Sigmoid colon (tissue), 7 donors: ENCODE measurements around the gene IL6R. TPM values are rescaled to one million over a fixed set of nuclear protein-coding genes. Genes with fewer than 3 reads are reported as not detected.
A peak's percentile ranks its signal among the peaks of the same experiment; 100 is the strongest.

Source experiments
- DNase-seq: peaks from one replicate; pipeline ENCODE4 v3.0.0-alpha.2; 2019
- H3K27ac ChIP-seq, 4 donors: fragments of 200-600 bp; sonication (generic); one replicate each; pipeline ENCODE4 v1.5.1; 2016 to 2019; ENCODE audit warnings: mild to moderate bottlenecking in 1 of 4
- H3K27me3 ChIP-seq, 3 donors: fragments of 200-600 bp; sonication (generic); one replicate each; pipeline ENCODE4 v1.5.1; 2019; ENCODE audit warnings: mild to moderate bottlenecking in 1 of 3
- H3K36me3 ChIP-seq, 4 donors: fragments of 200-600 bp; sonication (generic); one replicate each; pipeline ENCODE4 v1.5.1; 2016 to 2019
- H3K4me1 ChIP-seq, 4 donors: fragments of 200-600 bp; sonication (generic); one replicate each; pipeline ENCODE4 v1.5.1; 2017 to 2019
- H3K4me3 ChIP-seq, 4 donors: fragments of 200-600 bp; sonication (generic); one replicate each; pipeline ENCODE4 v1.5.1; 2017 to 2019; ENCODE audit warnings: mild to moderate bottlenecking in 2 of 4, moderate library complexity in 1 of 4
- H3K9me3 ChIP-seq, 4 donors: fragments of 200-600 bp in 3 of 4; sonication (generic) in 3 of 4; one replicate each; pipeline versions ENCODE4 v1.5.1 to v1.6.1; 2013 to 2019
- CTCF ChIP-seq, 4 experiments: fragments of 450-650 bp in 3 of 4; fragments of 200-600 bp in 1 of 4; IDR thresholded peaks; one replicate each; pipeline ENCODE4 v1.5.1; 2016 to 2019; ENCODE audit warnings: antibody characterized with exemption in 4 of 4, mild to moderate bottlenecking in 3 of 4, moderate library complexity in 2 of 4
- EP300 ChIP-seq, 4 donors: sonication (generic); formaldehyde crosslinking; IDR thresholded peaks; one replicate each; pipeline ENCODE4 v1.6.1; 2017; ENCODE audit warnings: antibody characterized with exemption in 4 of 4
- POLR2A ChIP-seq, 2 donors: fragments of 450-650 bp; IDR thresholded peaks; one replicate each; pipeline ENCODE4 v1.6.1; 2016; ENCODE audit warnings: antibody characterized with exemption in 2 of 2, mild to moderate bottlenecking in 2 of 2, moderate library complexity in 2 of 2
- POLR2AphosphoS5 ChIP-seq, 4 donors: sonication (generic); formaldehyde crosslinking; IDR thresholded peaks; one replicate each; pipeline ENCODE4 v1.6.1; 2017; ENCODE audit warnings: antibody characterized with exemption in 4 of 4
- WGBS, 2 donors: extraction: QIAGEN DNeasy Blood & Tissue Kit; methylation state at CpG; one replicate each; pipeline ENCODE4 v1.1.7; 2013; 5-methylcytosine and 5-hydroxymethylcytosine counted together
- intact Hi-C: fragments of 100-400 bp; cut with DNase I; formaldehyde crosslinking; loops from one replicate; pipeline ENCODE4 v1.15.1; 2023
- polyA plus RNA-seq, 3 donors: library from polyadenylated mRNA; stranded (reverse); fragments of 200-250 nt; gene quantifications; one replicate each; pipeline ENCODE4 v1.2.3, GENCODE V29; 2013
- total RNA-seq, 4 donors: library from RNA; depleted of rRNA; stranded (reverse); fragments of >200 nt; gene quantifications; one replicate each; pipeline ENCODE4 v1.1.0, GENCODE V29; 2016
- donor health status: healthy with polysubstance abuse.
- donor health status: Bipolar disorder and iron deficiency.
- donor health status: healthy.

The IL6R gene
- total and polyA plus RNA-seq, 7 donors, result 3.0 to 40.2 (median 22.9) TPM

- Histone ChIP-seq H3K4me1 (peaks cover 0 to 10% (median 2%) of the 10 kb centered on the region in 4 donors), H3K27ac (peak overlapping the region in 2 of 4 donors; percentile 32 to 54), H3K9me3 (no peaks in the 10 kb centered on the region), H3K27me3 (no peaks in the 10 kb centered on the region), H3K4me3 (peak overlapping the region in 1 of 4 donors; percentile 6), H3K36me3 (no peaks in the 10 kb centered on the region)
- peak; percentile 81 for DNase-seq
- intact Hi-C loops, result loop anchor here (2.0 to 5.0 kb wide), 3 partner anchors 69 to 399 kb away; no protein-coding TSS in a partner anchor
- TF ChIP-seq CTCF (IDR thresholded peaks at IDR 0.05) (peak; percentile 94 to 97 (median 96)), POLR2AphosphoS5 (IDR thresholded peaks at IDR 0.05) (peak in 3 of 4 donors; percentile 36 to 45 (median 38)), EP300 (IDR thresholded peaks at IDR 0.05) (no peak)
- WGBS, 2 donors, result 40 to 42% methylated on average over 9 of the region's 9 CpGs
Observed at GRCh38 chr1:154479764-154480421, 74.8 kb downstream of the IL6R start.

- H3K27ac ChIP-seq, result no peak overlapping the region
- WGBS, 2 donors, result 71 to 79% methylated on average over 1 of the region's 1 CpG
- intact Hi-C loops, result loop anchor here (2.0 to 5.0 kb wide), 2 partner anchors 281 to 398 kb away; no protein-coding TSS in a partner anchor
Observed at GRCh38 chr1:154481053-154481452, 75.9 kb downstream of the IL6R start.

GRCh38 chr1:154483941-154484803 lies 79.0 kb downstream of the IL6R start:
- intact Hi-C loops, result loop anchor here (5.0 kb wide), 1 partner anchor 278 kb away; no protein-coding TSS in a partner anchor
- Histone ChIP-seq H3K4me1 (peaks cover 0 to 12% (median 2%) of the 10 kb centered on the region in 4 donors), H3K4me3 (no peak overlapping the region), H3K27me3 (peaks cover 0 to 5% (median 0%) of the 10 kb centered on the region in 3 donors), H3K9me3 (no peaks in the 10 kb centered on the region), H3K36me3 (no peaks in the 10 kb centered on the region), H3K27ac (peak overlapping the region in 3 of 4 donors; percentile 11 to 61 (median 28))
- WGBS, 2 donors, result 68 to 87% methylated on average over 14 of the region's 14 CpGs
- TF ChIP-seq CTCF (IDR thresholded peaks at IDR 0.05) (no peak), EP300 (IDR thresholded peaks at IDR 0.05) (no peak), POLR2AphosphoS5 (IDR thresholded peaks at IDR 0.05) (no peak), POLR2A (IDR thresholded peaks at IDR 0.05) (no peak)
- no peak for DNase-seq

More at GRCh38 chr1:154481053-154481452, 75.9 kb downstream of the IL6R start:
- Histone ChIP-seq H3K4me1 (peaks cover 0 to 12% (median 2%) of the 10 kb centered on the region in 4 donors), H3K9me3 (no peaks in the 10 kb centered on the region), H3K27me3 (no peaks in the 10 kb centered on the region), H3K4me3 (no peak overlapping the region), H3K36me3 (no peaks in the 10 kb centered on the region)
- DNase-seq, result no peak
- TF ChIP-seq POLR2AphosphoS5 (IDR thresholded peaks at IDR 0.05) (no peak), POLR2A (IDR thresholded peaks at IDR 0.05) (no peak), CTCF (IDR thresholded peaks at IDR 0.05) (no peak), EP300 (IDR thresholded peaks at IDR 0.05) (no peak)

- TF ChIP-seq POLR2AphosphoS5 (IDR thresholded peaks at IDR 0.05) (peak in 2 of 4 donors; percentile 30 to 55), CTCF (IDR thresholded peaks at IDR 0.05) (no peak)
- Histone ChIP-seq H3K36me3 (no peaks in the 10 kb centered on the region), H3K27ac (peak overlapping the region in 1 of 4 donors; percentile 61), H3K9me3 (no peaks in the 10 kb centered on the region), H3K27me3 (peaks cover 0 to 14% (median 6%) of the 10 kb centered on the region in 3 donors), H3K4me1 (peaks cover 0 to 3% (median 0%) of the 10 kb centered on the region in 4 donors), H3K4me3 (no peak overlapping the region)
- DNase-seq, result no peak
- 60 to 83% methylated on average over 5 of the region's 5 CpGs for WGBS, 2 donors
- intact Hi-C loops, result no loop called here
Observed at GRCh38 chr1:154485106-154485505, 80.0 kb downstream of the IL6R start.
